ENCODE measurements around the gene PDE1A.

GRCh38 chr2:182412858-182413257, 14.0 kb downstream of the PDE1A start:
- TF ChIP-seq, protein P1, sequence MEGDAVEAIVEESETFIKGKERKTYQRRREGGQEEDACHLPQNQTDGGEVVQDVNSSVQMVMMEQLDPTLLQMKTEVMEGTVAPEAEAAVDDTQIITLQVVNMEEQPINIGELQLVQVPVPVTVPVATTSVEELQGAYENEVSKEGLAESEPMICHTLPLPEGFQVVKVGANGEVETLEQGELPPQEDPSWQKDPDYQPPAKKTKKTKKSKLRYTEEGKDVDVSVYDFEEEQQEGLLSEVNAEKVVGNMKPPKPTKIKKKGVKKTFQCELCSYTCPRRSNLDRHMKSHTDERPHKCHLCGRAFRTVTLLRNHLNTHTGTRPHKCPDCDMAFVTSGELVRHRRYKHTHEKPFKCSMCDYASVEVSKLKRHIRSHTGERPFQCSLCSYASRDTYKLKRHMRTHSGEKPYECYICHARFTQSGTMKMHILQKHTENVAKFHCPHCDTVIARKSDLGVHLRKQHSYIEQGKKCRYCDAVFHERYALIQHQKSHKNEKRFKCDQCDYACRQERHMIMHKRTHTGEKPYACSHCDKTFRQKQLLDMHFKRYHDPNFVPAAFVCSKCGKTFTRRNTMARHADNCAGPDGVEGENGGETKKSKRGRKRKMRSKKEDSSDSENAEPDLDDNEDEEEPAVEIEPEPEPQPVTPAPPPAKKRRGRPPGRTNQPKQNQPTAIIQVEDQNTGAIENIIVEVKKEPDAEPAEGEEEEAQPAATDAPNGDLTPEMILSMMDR (IDR thresholded peaks at IDR 0.05; ENCODE audit: insufficient read depth, low read length) = no peak
- TF ChIP-seq POLR2AphosphoS5 (IDR thresholded peaks at IDR 0.05; ENCODE audit: low read depth) (no peak), SPI1 (IDR thresholded peaks at IDR 0.05; ENCODE audit: borderline replicate concordance, low read depth) (no peak)
- TF ChIP-seq, protein P2, sequence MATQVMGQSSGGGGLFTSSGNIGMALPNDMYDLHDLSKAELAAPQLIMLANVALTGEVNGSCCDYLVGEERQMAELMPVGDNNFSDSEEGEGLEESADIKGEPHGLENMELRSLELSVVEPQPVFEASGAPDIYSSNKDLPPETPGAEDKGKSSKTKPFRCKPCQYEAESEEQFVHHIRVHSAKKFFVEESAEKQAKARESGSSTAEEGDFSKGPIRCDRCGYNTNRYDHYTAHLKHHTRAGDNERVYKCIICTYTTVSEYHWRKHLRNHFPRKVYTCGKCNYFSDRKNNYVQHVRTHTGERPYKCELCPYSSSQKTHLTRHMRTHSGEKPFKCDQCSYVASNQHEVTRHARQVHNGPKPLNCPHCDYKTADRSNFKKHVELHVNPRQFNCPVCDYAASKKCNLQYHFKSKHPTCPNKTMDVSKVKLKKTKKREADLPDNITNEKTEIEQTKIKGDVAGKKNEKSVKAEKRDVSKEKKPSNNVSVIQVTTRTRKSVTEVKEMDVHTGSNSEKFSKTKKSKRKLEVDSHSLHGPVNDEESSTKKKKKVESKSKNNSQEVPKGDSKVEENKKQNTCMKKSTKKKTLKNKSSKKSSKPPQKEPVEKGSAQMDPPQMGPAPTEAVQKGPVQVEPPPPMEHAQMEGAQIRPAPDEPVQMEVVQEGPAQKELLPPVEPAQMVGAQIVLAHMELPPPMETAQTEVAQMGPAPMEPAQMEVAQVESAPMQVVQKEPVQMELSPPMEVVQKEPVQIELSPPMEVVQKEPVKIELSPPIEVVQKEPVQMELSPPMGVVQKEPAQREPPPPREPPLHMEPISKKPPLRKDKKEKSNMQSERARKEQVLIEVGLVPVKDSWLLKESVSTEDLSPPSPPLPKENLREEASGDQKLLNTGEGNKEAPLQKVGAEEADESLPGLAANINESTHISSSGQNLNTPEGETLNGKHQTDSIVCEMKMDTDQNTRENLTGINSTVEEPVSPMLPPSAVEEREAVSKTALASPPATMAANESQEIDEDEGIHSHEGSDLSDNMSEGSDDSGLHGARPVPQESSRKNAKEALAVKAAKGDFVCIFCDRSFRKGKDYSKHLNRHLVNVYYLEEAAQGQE (IDR thresholded peaks at IDR 0.05; ENCODE audit: insufficient replicate concordance, low read depth) = no peak

All from HL-60 (cell line).